ENCODE results near the gene CAPN5.

DNA sequence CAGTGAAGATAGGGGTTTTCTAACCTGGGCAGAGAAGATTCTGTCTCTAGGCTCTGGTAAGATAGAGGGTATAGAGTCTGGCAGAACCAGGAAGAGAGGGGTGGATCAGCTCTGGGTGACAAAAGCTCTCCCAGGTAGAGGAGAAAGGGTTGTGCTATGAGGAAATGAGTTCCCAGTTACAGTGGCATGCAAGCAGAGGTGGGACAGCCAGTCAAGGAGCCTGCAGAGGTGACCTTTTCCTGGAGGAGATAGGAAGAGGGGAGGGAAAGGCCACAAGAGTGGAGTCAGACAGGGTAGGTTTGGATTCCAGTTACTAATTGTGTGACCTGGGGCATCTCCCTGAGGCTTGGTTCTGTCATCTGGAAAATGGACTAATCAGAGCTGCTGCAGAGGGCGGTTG, 3.4 kb upstream of the CAPN5 start:
- TF ChIP-seq SP1 (IDR thresholded peaks at IDR 0.05) (no peak), TAF1 (conservative IDR thresholded peaks at IDR 0.05) (no peak), RAD21 (IDR thresholded peaks at IDR 0.05) (no peak), YY1 (IDR thresholded peaks at IDR 0.05) (no peak), JUND (IDR thresholded peaks at IDR 0.05) (no peak), FOXA1 (IDR thresholded peaks at IDR 0.05) (no peak)
- TF ChIP-seq, protein P1, sequence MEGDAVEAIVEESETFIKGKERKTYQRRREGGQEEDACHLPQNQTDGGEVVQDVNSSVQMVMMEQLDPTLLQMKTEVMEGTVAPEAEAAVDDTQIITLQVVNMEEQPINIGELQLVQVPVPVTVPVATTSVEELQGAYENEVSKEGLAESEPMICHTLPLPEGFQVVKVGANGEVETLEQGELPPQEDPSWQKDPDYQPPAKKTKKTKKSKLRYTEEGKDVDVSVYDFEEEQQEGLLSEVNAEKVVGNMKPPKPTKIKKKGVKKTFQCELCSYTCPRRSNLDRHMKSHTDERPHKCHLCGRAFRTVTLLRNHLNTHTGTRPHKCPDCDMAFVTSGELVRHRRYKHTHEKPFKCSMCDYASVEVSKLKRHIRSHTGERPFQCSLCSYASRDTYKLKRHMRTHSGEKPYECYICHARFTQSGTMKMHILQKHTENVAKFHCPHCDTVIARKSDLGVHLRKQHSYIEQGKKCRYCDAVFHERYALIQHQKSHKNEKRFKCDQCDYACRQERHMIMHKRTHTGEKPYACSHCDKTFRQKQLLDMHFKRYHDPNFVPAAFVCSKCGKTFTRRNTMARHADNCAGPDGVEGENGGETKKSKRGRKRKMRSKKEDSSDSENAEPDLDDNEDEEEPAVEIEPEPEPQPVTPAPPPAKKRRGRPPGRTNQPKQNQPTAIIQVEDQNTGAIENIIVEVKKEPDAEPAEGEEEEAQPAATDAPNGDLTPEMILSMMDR (IDR thresholded peaks at IDR 0.05; ENCODE audit: low read depth, low read length, missing input control): no peak
- TF ChIP-seq, protein P2, sequence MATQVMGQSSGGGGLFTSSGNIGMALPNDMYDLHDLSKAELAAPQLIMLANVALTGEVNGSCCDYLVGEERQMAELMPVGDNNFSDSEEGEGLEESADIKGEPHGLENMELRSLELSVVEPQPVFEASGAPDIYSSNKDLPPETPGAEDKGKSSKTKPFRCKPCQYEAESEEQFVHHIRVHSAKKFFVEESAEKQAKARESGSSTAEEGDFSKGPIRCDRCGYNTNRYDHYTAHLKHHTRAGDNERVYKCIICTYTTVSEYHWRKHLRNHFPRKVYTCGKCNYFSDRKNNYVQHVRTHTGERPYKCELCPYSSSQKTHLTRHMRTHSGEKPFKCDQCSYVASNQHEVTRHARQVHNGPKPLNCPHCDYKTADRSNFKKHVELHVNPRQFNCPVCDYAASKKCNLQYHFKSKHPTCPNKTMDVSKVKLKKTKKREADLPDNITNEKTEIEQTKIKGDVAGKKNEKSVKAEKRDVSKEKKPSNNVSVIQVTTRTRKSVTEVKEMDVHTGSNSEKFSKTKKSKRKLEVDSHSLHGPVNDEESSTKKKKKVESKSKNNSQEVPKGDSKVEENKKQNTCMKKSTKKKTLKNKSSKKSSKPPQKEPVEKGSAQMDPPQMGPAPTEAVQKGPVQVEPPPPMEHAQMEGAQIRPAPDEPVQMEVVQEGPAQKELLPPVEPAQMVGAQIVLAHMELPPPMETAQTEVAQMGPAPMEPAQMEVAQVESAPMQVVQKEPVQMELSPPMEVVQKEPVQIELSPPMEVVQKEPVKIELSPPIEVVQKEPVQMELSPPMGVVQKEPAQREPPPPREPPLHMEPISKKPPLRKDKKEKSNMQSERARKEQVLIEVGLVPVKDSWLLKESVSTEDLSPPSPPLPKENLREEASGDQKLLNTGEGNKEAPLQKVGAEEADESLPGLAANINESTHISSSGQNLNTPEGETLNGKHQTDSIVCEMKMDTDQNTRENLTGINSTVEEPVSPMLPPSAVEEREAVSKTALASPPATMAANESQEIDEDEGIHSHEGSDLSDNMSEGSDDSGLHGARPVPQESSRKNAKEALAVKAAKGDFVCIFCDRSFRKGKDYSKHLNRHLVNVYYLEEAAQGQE (IDR thresholded peaks at IDR 0.05): no peak

All from liver (tissue), 3 donors.